GM23338 (cell line): ENCODE results near the gene RAP1GAP2. TPM values are rescaled to one million over a fixed set of nuclear protein-coding genes. Genes with fewer than 3 reads are reported as not detected.

Experiments
- ATAC-seq: fragments of 200-7000 bp; cut with Tn5 transposase; 3 replicates; pipeline ENCODE4 v1.9.1; 2020
- DNase-seq: peaks from one replicate; pipeline ENCODE4 v3.0.0-alpha.2; 2015; ENCODE audit warnings: low spot score
- H2AFZ ChIP-seq: fragments of 200-600 bp; sonication (generic); 2 replicates; pipeline ENCODE4 v1.8.0; 2016; ENCODE audit warnings: antibody characterized with exemption, mild to moderate bottlenecking, moderate library complexity
- H3F3A ChIP-seq: fragments of 200-600 bp; sonication (generic); replicated peaks from 2 replicates; pipeline ENCODE4 v1.8.0; 2017; ENCODE audit warnings: antibody characterized with exemption, mixed run types, low read depth
- H3K27ac ChIP-seq: fragments of 200-600 bp; sonication (generic); 2 replicates; pipeline ENCODE4 v1.6.1; 2016; ENCODE audit warnings: low read depth
- H3K27me3 ChIP-seq: fragments of 200-600 bp; sonication (generic); 2 replicates; pipeline ENCODE4 v1.8.0; 2016; ENCODE audit warnings: mild to moderate bottlenecking, mixed run types, moderate library complexity; ENCODE audit not compliant: insufficient read depth
- H3K36me3 ChIP-seq: fragments of 200-600 bp; sonication (generic); 2 replicates; pipeline ENCODE4 v1.8.0; 2016; ENCODE audit warnings: mild to moderate bottlenecking; ENCODE audit not compliant: insufficient read depth
- H3K4me1 ChIP-seq: fragments of 200-600 bp; sonication (generic); 2 replicates; pipeline ENCODE4 v1.8.0; 2016; ENCODE audit warnings: mild to moderate bottlenecking, moderate library complexity; ENCODE audit not compliant: insufficient read depth
- H3K4me2 ChIP-seq: fragments of 200-600 bp; sonication (generic); 2 replicates; pipeline ENCODE4 v1.7.1; 2017; ENCODE audit warnings: mixed run types
- H3K4me3 ChIP-seq: fragments of 200-600 bp; sonication (generic); 2 replicates; pipeline ENCODE4 v1.6.1; 2016; ENCODE audit warnings: mixed run types
- H3K79me2 ChIP-seq: fragments of 200-600 bp; sonication (generic); replicated peaks from 2 replicates; pipeline ENCODE4 v1.8.0; 2017; ENCODE audit warnings: mild to moderate bottlenecking; ENCODE audit not compliant: insufficient read depth
- H3K9me2 ChIP-seq: fragments of 200-600 bp; sonication (generic); 2 replicates; pipeline ENCODE4 v1.8.0; 2017; ENCODE audit not compliant: insufficient read depth
- H4K20me1 ChIP-seq: fragments of 200-600 bp; sonication (generic); replicated peaks from 2 replicates; pipeline ENCODE4 v1.8.0; 2017; ENCODE audit warnings: mild to moderate bottlenecking; ENCODE audit not compliant: insufficient read depth
- H3K27ac Mint-ChIP-seq: 2 replicates; pipeline ENCODE4 v1.8.0; 2020; ENCODE audit warnings: inconsistent platforms, mild to moderate bottlenecking, moderate library complexity, mixed read lengths
- H3K27me3 Mint-ChIP-seq: 3 replicates; pipeline ENCODE4 v1.8.0; 2022; ENCODE audit warnings: low read depth, mild to moderate bottlenecking, moderate library complexity, mixed read lengths, inconsistent platforms; ENCODE audit not compliant: insufficient read depth, poor library complexity
- H3K36me3 Mint-ChIP-seq: 3 replicates; pipeline ENCODE4 v1.8.0; 2021; ENCODE audit warnings: low read depth, mild to moderate bottlenecking, inconsistent platforms, moderate library complexity, mixed read lengths
- H3K4me1 Mint-ChIP-seq: 3 replicates; pipeline ENCODE4 v1.8.0; 2020; ENCODE audit warnings: mild to moderate bottlenecking, inconsistent platforms, mixed read lengths
- H3K4me3 Mint-ChIP-seq: 3 replicates; pipeline ENCODE4 v1.8.0; 2021; ENCODE audit warnings: moderate library complexity, mild to moderate bottlenecking, inconsistent platforms, mixed read lengths
- H3K9me3 Mint-ChIP-seq: 3 replicates; pipeline ENCODE4 v1.8.0; 2020; ENCODE audit warnings: moderate library complexity, mild to moderate bottlenecking, inconsistent platforms, mixed read lengths
- JUNB ChIP-seq: IDR thresholded peaks from one replicate; pipeline ENCODE4 v1.6.1; 2016; ENCODE audit warnings: antibody characterized with exemption; ENCODE audit not compliant: unreplicated experiment
- POLR2AphosphoS5 ChIP-seq: IDR thresholded peaks from 2 replicates; pipeline ENCODE4 v1.6.1; 2016; ENCODE audit warnings: antibody characterized with exemption, low read depth
- STAT1 ChIP-seq: IDR thresholded peaks from one replicate; pipeline ENCODE4 v1.6.1; 2016; ENCODE audit warnings: antibody characterized with exemption; ENCODE audit not compliant: unreplicated experiment
- ZNF114 ChIP-seq: fragments of 250-450 bp; sonication (Bioruptor Pico); IDR thresholded peaks from 2 replicates; pipeline ENCODE4 v1.5.0; 2020; ENCODE audit warnings: mild to moderate bottlenecking, moderate library complexity
- ZNF331 ChIP-seq: fragments of 250-450 bp; sonication (Bioruptor Pico); IDR thresholded peaks from 2 replicates; pipeline ENCODE4 v1.5.0; 2020; ENCODE audit warnings: low read depth, mild to moderate bottlenecking, moderate library complexity
- polyA plus RNA-seq: library from polyadenylated mRNA; unstranded; fragments of >200 nt; fragmentation: Nextera tagmentation; extraction: Ambion mirVana; gene quantifications from 2 replicates; pipeline ENCODE4 v1.2.1, GENCODE V29; 2016
- total RNA-seq: library from RNA; depleted of rRNA; stranded (reverse); fragments of >200 nt; shearing (Covaris generic); gene quantifications from 2 replicates; pipeline ENCODE4 v1.2.3, GENCODE V29; 2014
- TF ChIP-seq, protein P1 (sequence below), 2 experiments: fragments of 200-600 bp in 1 of 2; sonication (generic) in 1 of 2; conservative IDR thresholded peaks; 2 replicates each; pipeline versions ENCODE4 v1.5.1 to v1.6.1; 2016 to 2017; ENCODE audit warnings: antibody characterized with exemption in 2 of 2, low read depth in 2 of 2, mild to moderate bottlenecking in 2 of 2, moderate library complexity in 1 of 2
- TF ChIP-seq, protein P2 (sequence below): IDR thresholded peaks from 2 replicates; pipeline ENCODE4 v1.6.1; 2016; ENCODE audit warnings: antibody characterized with exemption
- TF ChIP-seq, protein P3 (sequence below): fragments of 250-450 bp; sonication (Bioruptor Pico); IDR thresholded peaks from 2 replicates; pipeline ENCODE4 v1.5.0; 2020; ENCODE audit warnings: mild to moderate bottlenecking, moderate library complexity

Gene RAP1GAP2
- total and polyA plus RNA-seq, 2 experiments from 2014 or later = 17.8 to 46.1 TPM

DNA sequence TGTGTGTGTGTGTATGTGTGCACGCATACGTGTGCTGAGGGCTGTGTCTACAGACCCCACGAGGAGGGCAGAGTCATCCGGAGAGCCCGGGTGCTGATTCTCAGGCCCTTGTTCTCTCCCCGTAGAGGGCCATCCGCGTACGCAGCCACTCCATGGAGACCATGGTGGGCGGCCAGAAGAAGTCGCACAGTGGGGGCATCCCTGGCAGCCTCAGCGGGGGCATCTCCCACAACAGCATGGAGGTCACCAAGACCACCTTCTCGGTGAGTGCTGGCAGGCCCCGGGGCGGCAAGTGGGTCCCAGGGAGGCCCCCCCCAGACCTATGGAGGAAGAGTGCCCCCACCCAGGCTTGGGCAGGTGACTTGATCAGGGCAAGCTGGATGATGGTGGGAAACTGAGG, 221.7 kb downstream of the RAP1GAP2 start (continued):
- TF ChIP-seq, protein P1, sequence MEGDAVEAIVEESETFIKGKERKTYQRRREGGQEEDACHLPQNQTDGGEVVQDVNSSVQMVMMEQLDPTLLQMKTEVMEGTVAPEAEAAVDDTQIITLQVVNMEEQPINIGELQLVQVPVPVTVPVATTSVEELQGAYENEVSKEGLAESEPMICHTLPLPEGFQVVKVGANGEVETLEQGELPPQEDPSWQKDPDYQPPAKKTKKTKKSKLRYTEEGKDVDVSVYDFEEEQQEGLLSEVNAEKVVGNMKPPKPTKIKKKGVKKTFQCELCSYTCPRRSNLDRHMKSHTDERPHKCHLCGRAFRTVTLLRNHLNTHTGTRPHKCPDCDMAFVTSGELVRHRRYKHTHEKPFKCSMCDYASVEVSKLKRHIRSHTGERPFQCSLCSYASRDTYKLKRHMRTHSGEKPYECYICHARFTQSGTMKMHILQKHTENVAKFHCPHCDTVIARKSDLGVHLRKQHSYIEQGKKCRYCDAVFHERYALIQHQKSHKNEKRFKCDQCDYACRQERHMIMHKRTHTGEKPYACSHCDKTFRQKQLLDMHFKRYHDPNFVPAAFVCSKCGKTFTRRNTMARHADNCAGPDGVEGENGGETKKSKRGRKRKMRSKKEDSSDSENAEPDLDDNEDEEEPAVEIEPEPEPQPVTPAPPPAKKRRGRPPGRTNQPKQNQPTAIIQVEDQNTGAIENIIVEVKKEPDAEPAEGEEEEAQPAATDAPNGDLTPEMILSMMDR (conservative IDR thresholded peaks at IDR 0.05; ENCODE audit: low read depth in 2 of 2) = no peak
- TF ChIP-seq ZNF114 (CRISPR knock-in tag) = no peak
- TF ChIP-seq, protein P2, sequence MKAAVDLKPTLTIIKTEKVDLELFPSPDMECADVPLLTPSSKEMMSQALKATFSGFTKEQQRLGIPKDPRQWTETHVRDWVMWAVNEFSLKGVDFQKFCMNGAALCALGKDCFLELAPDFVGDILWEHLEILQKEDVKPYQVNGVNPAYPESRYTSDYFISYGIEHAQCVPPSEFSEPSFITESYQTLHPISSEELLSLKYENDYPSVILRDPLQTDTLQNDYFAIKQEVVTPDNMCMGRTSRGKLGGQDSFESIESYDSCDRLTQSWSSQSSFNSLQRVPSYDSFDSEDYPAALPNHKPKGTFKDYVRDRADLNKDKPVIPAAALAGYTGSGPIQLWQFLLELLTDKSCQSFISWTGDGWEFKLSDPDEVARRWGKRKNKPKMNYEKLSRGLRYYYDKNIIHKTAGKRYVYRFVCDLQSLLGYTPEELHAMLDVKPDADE = no peak
- TF ChIP-seq ZNF331 (CRISPR knock-in tag) = no peak

DNA sequence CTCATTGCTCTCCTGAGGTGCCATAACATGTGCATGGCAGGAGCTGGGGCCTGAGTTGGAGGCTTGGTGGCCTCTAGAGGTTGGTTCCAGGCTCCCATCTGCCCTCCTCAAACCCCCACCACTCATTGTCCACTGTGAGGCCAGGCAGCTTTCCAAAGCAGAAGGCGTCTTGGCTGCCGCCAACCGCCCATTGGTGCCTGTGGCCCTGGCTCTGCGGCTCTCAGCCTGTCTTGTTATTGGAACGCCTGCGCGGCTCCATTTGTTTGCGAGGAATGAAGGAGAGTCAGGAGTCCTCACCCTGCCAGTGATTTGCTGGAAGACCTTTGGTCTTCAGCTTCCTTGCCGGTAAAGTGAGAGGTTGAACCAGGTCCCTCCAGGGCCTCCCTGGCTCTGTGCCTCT, 223.5 kb downstream of the RAP1GAP2 start:
- Histone ChIP-seq H3K79me2 (peaks cover 4% of the 10 kb centered on the region), H3K4me3 (no peak overlapping the region), H3K27ac (no peak overlapping the region), H3K9me2 (no peaks in the 10 kb centered on the region), H3K4me1 (no peaks in the 10 kb centered on the region), H3F3A (no peaks in the 10 kb centered on the region), H2AFZ (no peak overlapping the region), H4K20me1 (no peaks in the 10 kb centered on the region; the same call in 1 of the 2 replicates), H3K36me3 (peaks cover 31% of the 10 kb centered on the region), H3K4me2 (no peak overlapping the region), H3K27me3 (no peaks in the 10 kb centered on the region)
- peaks cover 4% of the 10 kb centered on the region for H3K27me3 Mint-ChIP-seq
- peaks cover 60% of the 10 kb centered on the region for H3K36me3 Mint-ChIP-seq
- peaks cover 24% of the 10 kb centered on the region for H3K9me3 Mint-ChIP-seq
- H3K4me1 Mint-ChIP-seq = no peaks in the 10 kb centered on the region
- no peak overlapping the region for H3K4me3 Mint-ChIP-seq
- DNase-seq (no peak), ATAC-seq (no peak)
- TF ChIP-seq, protein P3, sequence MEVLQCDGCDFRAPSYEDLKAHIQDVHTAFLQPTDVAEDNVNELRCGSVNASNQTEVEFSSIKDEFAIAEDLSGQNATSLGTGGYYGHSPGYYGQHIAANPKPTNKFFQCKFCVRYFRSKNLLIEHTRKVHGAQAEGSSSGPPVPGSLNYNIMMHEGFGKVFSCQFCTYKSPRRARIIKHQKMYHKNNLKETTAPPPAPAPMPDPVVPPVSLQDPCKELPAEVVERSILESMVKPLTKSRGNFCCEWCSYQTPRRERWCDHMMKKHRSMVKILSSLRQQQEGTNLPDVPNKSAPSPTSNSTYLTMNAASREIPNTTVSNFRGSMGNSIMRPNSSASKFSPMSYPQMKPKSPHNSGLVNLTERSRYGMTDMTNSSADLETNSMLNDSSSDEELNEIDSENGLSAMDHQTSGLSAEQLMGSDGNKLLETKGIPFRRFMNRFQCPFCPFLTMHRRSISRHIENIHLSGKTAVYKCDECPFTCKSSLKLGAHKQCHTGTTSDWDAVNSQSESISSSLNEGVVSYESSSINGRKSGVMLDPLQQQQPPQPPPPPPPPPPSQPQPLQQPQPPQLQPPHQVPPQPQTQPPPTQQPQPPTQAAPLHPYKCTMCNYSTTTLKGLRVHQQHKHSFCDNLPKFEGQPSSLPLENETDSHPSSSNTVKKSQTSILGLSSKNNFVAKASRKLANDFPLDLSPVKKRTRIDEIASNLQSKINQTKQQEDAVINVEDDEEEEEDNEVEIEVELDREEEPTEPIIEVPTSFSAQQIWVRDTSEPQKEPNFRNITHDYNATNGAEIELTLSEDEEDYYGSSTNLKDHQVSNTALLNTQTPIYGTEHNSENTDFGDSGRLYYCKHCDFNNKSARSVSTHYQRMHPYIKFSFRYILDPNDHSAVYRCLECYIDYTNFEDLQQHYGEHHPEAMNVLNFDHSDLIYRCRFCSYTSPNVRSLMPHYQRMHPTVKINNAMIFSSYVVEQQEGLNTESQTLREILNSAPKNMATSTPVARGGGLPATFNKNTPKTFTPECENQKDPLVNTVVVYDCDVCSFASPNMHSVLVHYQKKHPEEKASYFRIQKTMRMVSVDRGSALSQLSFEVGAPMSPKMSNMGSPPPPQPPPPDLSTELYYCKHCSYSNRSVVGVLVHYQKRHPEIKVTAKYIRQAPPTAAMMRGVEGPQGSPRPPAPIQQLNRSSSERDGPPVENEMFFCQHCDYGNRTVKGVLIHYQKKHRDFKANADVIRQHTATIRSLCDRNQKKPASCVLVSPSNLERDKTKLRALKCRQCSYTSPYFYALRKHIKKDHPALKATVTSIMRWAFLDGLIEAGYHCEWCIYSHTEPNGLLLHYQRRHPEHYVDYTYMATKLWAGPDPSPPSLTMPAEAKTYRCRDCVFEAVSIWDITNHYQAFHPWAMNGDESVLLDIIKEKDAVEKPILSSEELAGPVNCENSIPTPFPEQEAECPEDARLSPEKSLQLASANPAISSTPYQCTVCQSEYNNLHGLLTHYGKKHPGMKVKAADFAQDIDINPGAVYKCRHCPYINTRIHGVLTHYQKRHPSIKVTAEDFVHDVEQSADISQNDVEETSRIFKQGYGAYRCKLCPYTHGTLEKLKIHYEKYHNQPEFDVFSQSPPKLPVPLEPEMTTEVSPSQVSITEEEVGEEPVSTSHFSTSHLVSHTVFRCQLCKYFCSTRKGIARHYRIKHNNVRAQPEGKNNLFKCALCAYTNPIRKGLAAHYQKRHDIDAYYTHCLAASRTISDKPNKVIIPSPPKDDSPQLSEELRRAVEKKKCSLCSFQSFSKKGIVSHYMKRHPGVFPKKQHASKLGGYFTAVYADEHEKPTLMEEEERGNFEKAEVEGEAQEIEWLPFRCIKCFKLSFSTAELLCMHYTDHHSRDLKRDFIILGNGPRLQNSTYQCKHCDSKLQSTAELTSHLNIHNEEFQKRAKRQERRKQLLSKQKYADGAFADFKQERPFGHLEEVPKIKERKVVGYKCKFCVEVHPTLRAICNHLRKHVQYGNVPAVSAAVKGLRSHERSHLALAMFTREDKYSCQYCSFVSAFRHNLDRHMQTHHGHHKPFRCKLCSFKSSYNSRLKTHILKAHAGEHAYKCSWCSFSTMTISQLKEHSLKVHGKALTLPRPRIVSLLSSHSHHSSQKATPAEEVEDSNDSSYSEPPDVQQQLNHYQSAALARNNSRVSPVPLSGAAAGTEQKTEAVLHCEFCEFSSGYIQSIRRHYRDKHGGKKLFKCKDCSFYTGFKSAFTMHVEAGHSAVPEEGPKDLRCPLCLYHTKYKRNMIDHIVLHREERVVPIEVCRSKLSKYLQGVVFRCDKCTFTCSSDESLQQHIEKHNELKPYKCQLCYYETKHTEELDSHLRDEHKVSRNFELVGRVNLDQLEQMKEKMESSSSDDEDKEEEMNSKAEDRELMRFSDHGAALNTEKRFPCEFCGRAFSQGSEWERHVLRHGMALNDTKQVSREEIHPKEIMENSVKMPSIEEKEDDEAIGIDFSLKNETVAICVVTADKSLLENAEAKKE (CRISPR knock-in tag) = no peak
- TF ChIP-seq JUNB = no peak
- no peak for TF ChIP-seq STAT1
- no peak for TF ChIP-seq POLR2AphosphoS5
- H3K27ac Mint-ChIP-seq = no peak overlapping the region
